8988T (cell line): ENCODE results near the gene TUBGCP5.

ENCODE experiments used
- DNase-seq: peaks from one replicate; pipeline ENCODE4 v3.0.0; 2011

The TUBGCP5 gene

DNA sequence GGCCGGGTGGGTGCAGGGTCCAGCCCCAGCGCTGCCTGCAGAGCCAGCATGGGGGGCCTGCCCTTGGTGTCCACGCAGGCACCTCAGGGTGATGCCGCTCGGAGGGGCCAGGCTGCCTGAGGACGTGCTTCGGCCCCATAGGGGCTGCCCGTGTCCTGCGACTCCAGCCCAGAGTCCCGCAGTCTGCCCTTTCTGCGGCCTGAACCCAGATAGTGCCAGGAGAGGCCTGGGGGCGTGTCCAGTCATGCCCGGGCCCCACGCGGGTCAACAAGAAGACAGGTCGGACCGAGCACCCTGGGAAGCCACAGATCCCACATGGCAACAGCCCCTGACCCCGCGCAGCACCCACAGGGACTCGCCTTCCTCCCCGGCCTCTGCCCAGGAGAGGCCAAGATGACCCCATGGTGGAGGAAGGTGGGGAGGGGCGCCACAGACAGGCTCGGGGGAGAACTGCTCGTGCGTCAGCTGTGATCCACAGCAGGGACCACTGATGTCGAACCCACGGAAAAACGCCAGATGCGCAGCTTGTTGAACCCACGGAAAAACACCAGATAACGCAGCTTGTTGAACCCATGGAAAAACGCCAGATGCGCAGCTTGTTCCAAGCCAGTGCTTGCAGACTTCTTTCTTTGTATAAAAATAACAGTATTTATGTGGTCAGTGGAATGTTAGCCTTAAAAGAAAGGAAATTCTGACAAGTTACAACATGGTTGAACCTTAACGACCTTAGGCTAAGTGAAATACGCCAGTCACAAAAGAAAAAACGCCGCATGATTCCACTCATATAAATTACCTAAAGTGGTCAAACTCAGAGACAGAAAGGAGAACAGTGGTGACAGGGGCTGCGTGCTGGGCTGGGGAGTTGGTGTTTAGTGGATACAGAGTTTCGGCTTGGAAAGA, 87.7 kb downstream of the TUBGCP5 start:
- DNase-seq = no peak

DNA sequence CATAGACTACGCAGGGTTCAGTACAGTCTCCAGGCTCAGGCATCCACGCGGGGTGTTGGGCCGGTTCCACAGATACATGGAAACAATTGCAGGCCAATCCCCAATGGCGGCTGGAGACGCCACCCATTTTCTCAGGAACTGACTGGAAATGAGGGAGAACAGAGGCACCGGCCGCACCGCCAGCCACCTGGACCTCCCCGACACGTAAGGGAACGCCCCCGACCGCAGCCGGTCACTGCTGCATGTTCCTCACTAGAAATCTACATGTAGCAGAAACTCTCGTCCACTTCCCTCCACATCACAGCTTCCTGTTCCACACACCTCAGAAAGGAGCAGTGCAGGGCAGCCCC, 88.4 kb downstream of the TUBGCP5 start:
- no peak for DNase-seq

DNA sequence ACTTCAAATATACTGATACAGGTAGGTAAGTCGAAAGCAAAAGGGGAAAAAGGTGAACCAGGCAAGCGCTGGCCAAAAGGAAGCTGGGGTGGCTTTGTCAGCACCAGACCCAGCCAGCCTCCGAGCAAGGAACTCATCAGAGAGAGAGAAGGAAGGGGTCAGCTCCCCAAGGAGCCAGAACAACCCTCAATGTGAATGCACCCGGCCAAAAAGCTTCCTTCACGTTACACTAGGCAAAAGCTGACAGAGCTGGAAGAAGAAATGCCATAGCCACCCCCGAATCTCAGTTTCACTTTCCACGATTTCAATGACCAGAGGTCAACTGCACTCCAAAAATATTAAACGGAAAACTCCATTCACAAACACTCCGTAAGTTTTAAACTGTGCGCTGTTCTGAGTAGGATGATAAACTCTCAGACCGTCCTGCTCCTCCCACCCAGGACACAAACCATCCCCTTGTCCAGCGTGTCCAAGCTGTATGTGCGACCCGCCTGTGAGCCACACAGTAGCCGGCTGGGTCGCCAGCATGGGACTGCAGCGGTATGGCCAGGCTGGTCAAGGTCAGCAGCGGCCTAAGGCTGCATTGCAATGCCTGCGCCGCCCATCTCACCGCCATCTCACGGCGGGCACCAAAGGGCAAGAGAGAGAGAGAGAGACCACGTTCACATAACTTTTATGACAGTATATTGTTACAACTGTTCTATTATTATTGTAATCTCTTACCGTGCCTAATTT, 88.9 kb downstream of the TUBGCP5 start:
- no peak for DNase-seq
